ENCODE measurements around the gene MVB12B. TPM values are rescaled to one million over a fixed set of nuclear protein-coding genes. Genes with fewer than 3 reads are reported as not detected.

The MVB12B gene
- total and polyA plus RNA-seq, 2 donors from 2014 or later: 4.5 to 12.3 TPM

- H3K36me3 ChIP-seq (ENCODE audit: control insufficient read depth in 2 of 3, insufficient read depth in 3 of 3, low read length in 3 of 3): no peaks in the 10 kb centered on the region
- no peaks in the 10 kb centered on the region for H3K27me3 ChIP-seq (ENCODE audit: control insufficient read depth, insufficient read depth, low read length)
- H3K4me3 ChIP-seq (ENCODE audit: low read length in 3 of 3): no peak overlapping the region
- FAIRE-seq: no peak
- no peak overlapping the region for H3K9ac ChIP-seq (ENCODE audit: low read length in 3 of 3)
- intact Hi-C loops (cut with DNase I): no loop called here
- no peak overlapping the region for H3K27ac ChIP-seq (ENCODE audit: low read depth in 2 of 2, low read length in 2 of 2)
- no peaks in the 10 kb centered on the region for H3K9me3 ChIP-seq (ENCODE audit: control insufficient read depth in 2 of 3, insufficient read depth in 1 of 3, low read length in 3 of 3)
- no peak for TF ChIP-seq CTCF (IDR thresholded peaks at IDR 0.05; ENCODE audit: borderline replicate concordance, extremely low read depth, insufficient read depth)
- H3K4me1 ChIP-seq (ENCODE audit: control insufficient read depth in 2 of 3, insufficient read depth in 2 of 3, low read depth in 1 of 3, low read length in 3 of 3): no peaks in the 10 kb centered on the region
- DNase-seq: no peak
These were observed 133.6 kb downstream of the MVB12B start for GRCh38 chr9:126459965-126460843.

DNA sequence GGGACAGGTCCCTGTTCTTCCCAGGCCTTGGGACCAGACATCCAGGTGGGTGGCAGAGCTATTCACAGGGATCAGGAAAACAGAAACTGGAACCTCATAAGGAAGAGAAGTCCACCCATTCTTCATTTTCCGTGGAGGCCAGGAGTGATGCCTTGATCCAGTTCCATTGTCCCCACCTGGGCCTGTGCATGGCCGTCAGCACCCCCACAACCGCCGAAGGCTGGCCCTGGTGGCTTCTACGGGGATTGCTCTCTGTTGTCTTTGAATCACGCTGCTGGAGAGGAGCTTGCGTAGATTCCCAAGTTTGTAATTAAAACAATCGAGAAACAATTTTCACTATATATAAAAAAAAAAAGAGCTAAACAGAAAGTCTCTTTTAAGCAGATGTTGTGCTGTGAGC is 134.4 kb downstream of the MVB12B start:
- no peak for DNase-seq
- H3K9ac ChIP-seq (ENCODE audit: low read length in 3 of 3): no peak overlapping the region
- H3K4me1 ChIP-seq (ENCODE audit: control insufficient read depth in 2 of 3, insufficient read depth in 2 of 3, low read depth in 1 of 3, low read length in 3 of 3): no peaks in the 10 kb centered on the region
- H3K27me3 ChIP-seq (ENCODE audit: control insufficient read depth, insufficient read depth, low read length): no peaks in the 10 kb centered on the region
- H3K36me3 ChIP-seq (ENCODE audit: control insufficient read depth in 2 of 3, insufficient read depth in 3 of 3, low read length in 3 of 3): no peaks in the 10 kb centered on the region
- intact Hi-C loops (cut with DNase I): no loop called here
- no peaks in the 10 kb centered on the region for H3K9me3 ChIP-seq (ENCODE audit: control insufficient read depth in 2 of 3, insufficient read depth in 1 of 3, low read length in 3 of 3)
- TF ChIP-seq CTCF (IDR thresholded peaks at IDR 0.05; ENCODE audit: borderline replicate concordance, extremely low read depth, insufficient read depth): no peak
- FAIRE-seq: no peak
- no peak overlapping the region for H3K27ac ChIP-seq (ENCODE audit: low read depth in 2 of 2, low read length in 2 of 2)
- no peak overlapping the region for H3K4me3 ChIP-seq (ENCODE audit: low read length in 3 of 3)

DNA sequence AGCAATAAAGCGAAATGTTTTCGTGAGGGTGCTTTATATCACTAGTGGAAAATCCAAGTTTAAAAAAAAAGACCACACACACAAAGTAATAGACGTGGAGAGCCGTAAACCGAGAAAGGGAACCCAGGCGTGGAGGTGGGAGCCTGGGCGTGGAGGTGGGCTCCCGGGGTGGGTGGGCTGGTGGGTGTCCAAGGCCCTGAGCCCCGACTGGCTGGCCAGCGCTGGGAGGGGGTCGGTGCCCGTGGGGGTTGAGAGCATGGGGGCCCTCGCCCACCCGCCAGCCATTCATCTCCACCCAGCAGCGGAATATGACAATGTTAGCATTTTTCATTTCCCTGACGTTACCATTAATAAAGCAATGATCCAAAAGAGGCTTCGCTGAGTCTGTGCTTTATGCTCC is 135.0 kb downstream of the MVB12B start:
- intact Hi-C loops (cut with DNase I): no loop called here
- Histone ChIP-seq H3K9ac (ENCODE audit: low read length in 3 of 3) (no peak overlapping the region), H3K4me3 (ENCODE audit: low read length in 3 of 3) (no peak overlapping the region), H3K9me3 (ENCODE audit: control insufficient read depth in 2 of 3, insufficient read depth in 1 of 3, low read length in 3 of 3) (no peaks in the 10 kb centered on the region), H3K36me3 (ENCODE audit: control insufficient read depth in 2 of 3, insufficient read depth in 3 of 3, low read length in 3 of 3) (no peaks in the 10 kb centered on the region), H3K27me3 (ENCODE audit: control insufficient read depth, insufficient read depth, low read length) (no peaks in the 10 kb centered on the region), H3K4me1 (ENCODE audit: control insufficient read depth in 2 of 3, insufficient read depth in 2 of 3, low read depth in 1 of 3, low read length in 3 of 3) (no peaks in the 10 kb centered on the region), H3K27ac (ENCODE audit: low read depth in 2 of 2, low read length in 2 of 2) (no peak overlapping the region)
- FAIRE-seq: no peak
- DNase-seq: no peak
- TF ChIP-seq CTCF (IDR thresholded peaks at IDR 0.05; ENCODE audit: borderline replicate concordance, extremely low read depth, insufficient read depth): no peak

Measured in kidney (tissue), 14 donors.